Testis (tissue), 2 donors: ENCODE measurements around the gene S100A1.

Source experiments
- POLR2A ChIP-seq: fragments of 450-650 bp; IDR thresholded peaks from one replicate; pipeline ENCODE4 v1.6.1; 2017; ENCODE audit warnings: antibody characterized with exemption, mild to moderate bottlenecking, moderate library complexity
- TF ChIP-seq, protein P1 (sequence below), 3 experiments: fragments of 450-650 bp in 2 of 3; fragments of 200-600 bp in 1 of 3; sonication (generic) in 1 of 3; IDR thresholded peaks; one replicate each; pipeline ENCODE4 v1.5.1; 2016 to 2019; ENCODE audit warnings: antibody characterized with exemption in 3 of 3, mild to moderate bottlenecking in 2 of 3, moderate library complexity in 1 of 3

DNA sequence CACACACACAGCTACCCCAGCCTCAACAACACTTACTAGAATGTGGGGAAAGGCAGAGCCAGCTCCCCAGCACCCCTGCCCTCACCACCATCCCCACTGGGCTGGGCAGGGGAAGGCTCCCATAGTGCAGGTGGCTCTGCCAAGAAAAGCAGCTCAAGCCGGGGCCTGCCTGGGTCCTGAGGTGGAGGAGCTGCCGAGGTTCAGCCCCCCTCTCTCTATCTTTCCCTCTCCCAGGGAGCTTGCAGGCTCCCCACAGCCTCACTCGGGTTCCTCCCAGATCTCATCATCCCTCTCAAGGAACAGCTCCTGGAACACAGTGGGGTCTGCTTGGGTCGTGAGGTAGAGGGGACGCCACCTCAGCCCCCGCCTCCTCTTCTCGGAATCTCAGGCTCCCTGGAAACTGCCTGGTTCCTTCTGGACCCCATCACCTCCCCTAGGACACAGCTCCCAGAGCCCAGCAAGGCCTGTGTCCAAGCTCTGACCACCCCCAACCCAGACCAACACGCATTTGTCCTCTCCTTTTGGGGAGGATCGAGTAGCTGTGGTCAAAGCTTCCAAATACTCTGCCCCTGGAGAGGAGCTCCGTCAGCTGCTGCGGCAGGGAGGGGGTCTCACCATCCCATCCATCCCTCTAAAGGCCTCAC is 16.0 kb upstream of the S100A1 start:
- TF ChIP-seq, protein P1, sequence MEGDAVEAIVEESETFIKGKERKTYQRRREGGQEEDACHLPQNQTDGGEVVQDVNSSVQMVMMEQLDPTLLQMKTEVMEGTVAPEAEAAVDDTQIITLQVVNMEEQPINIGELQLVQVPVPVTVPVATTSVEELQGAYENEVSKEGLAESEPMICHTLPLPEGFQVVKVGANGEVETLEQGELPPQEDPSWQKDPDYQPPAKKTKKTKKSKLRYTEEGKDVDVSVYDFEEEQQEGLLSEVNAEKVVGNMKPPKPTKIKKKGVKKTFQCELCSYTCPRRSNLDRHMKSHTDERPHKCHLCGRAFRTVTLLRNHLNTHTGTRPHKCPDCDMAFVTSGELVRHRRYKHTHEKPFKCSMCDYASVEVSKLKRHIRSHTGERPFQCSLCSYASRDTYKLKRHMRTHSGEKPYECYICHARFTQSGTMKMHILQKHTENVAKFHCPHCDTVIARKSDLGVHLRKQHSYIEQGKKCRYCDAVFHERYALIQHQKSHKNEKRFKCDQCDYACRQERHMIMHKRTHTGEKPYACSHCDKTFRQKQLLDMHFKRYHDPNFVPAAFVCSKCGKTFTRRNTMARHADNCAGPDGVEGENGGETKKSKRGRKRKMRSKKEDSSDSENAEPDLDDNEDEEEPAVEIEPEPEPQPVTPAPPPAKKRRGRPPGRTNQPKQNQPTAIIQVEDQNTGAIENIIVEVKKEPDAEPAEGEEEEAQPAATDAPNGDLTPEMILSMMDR (IDR thresholded peaks at IDR 0.05): no peak
- no peak for TF ChIP-seq POLR2A
